Sigmoid colon (tissue), 7 donors: Measurements from ENCODE around the gene AATF. TPM values are rescaled to one million over a fixed set of nuclear protein-coding genes. Genes with fewer than 3 reads are reported as not detected.

Source experiments
- DNase-seq: peaks from one replicate; pipeline ENCODE4 v3.0.0-alpha.2; 2019
- H3K27ac ChIP-seq, 4 donors: fragments of 200-600 bp; sonication (generic); one replicate each; pipeline ENCODE4 v1.5.1; 2016 to 2019; ENCODE audit warnings: mild to moderate bottlenecking in 1 of 4
- H3K27me3 ChIP-seq, 3 donors: fragments of 200-600 bp; sonication (generic); one replicate each; pipeline ENCODE4 v1.5.1; 2019; ENCODE audit warnings: mild to moderate bottlenecking in 1 of 3
- H3K36me3 ChIP-seq, 4 donors: fragments of 200-600 bp; sonication (generic); one replicate each; pipeline ENCODE4 v1.5.1; 2016 to 2019
- H3K4me1 ChIP-seq, 4 donors: fragments of 200-600 bp; sonication (generic); one replicate each; pipeline ENCODE4 v1.5.1; 2017 to 2019
- H3K4me3 ChIP-seq, 4 donors: fragments of 200-600 bp; sonication (generic); one replicate each; pipeline ENCODE4 v1.5.1; 2017 to 2019; ENCODE audit warnings: mild to moderate bottlenecking in 2 of 4, moderate library complexity in 1 of 4
- H3K9me3 ChIP-seq, 4 donors: fragments of 200-600 bp in 3 of 4; sonication (generic) in 3 of 4; one replicate each; pipeline versions ENCODE4 v1.5.1 to v1.6.1; 2013 to 2019
- CTCF ChIP-seq, 4 experiments: fragments of 450-650 bp in 3 of 4; fragments of 200-600 bp in 1 of 4; IDR thresholded peaks; one replicate each; pipeline ENCODE4 v1.5.1; 2016 to 2019; ENCODE audit warnings: antibody characterized with exemption in 4 of 4, mild to moderate bottlenecking in 3 of 4, moderate library complexity in 2 of 4
- EP300 ChIP-seq, 4 donors: sonication (generic); formaldehyde crosslinking; IDR thresholded peaks; one replicate each; pipeline ENCODE4 v1.6.1; 2017; ENCODE audit warnings: antibody characterized with exemption in 4 of 4
- POLR2A ChIP-seq, 2 donors: fragments of 450-650 bp; IDR thresholded peaks; one replicate each; pipeline ENCODE4 v1.6.1; 2016; ENCODE audit warnings: antibody characterized with exemption in 2 of 2, mild to moderate bottlenecking in 2 of 2, moderate library complexity in 2 of 2
- POLR2AphosphoS5 ChIP-seq, 4 donors: sonication (generic); formaldehyde crosslinking; IDR thresholded peaks; one replicate each; pipeline ENCODE4 v1.6.1; 2017; ENCODE audit warnings: antibody characterized with exemption in 4 of 4
- WGBS, 2 donors: extraction: QIAGEN DNeasy Blood & Tissue Kit; methylation state at CpG; one replicate each; pipeline ENCODE4 v1.1.7; 2013; 5-methylcytosine and 5-hydroxymethylcytosine counted together
- intact Hi-C: fragments of 100-400 bp; cut with DNase I; formaldehyde crosslinking; loops from one replicate; pipeline ENCODE4 v1.15.1; 2023
- polyA plus RNA-seq, 3 donors: library from polyadenylated mRNA; stranded (reverse); fragments of 200-250 nt; gene quantifications; one replicate each; pipeline ENCODE4 v1.2.3, GENCODE V29; 2013
- total RNA-seq, 4 donors: library from RNA; depleted of rRNA; stranded (reverse); fragments of >200 nt; gene quantifications; one replicate each; pipeline ENCODE4 v1.1.0, GENCODE V29; 2016
- donor health status: healthy with polysubstance abuse.
- donor health status: Bipolar disorder and iron deficiency.
- donor health status: healthy.

AATF gene
- total and polyA plus RNA-seq, 7 donors: 27.6 to 38.3 (median 33.2) TPM

GRCh38 chr17:37060928-37061327 is 112.2 kb downstream of the AATF start:
- no peak for DNase-seq
- intact Hi-C loops: no loop called here
- peaks cover 0 to 20% (median 7%) of the 10 kb centered on the region in 4 donors for H3K36me3 ChIP-seq
- H3K9me3 ChIP-seq: no peaks in the 10 kb centered on the region
- WGBS, 2 donors: 21 to 49% methylated on average over 7 of the region's 7 CpGs
- no peak overlapping the region for H3K4me3 ChIP-seq
- TF ChIP-seq POLR2AphosphoS5 (IDR thresholded peaks at IDR 0.05) (no peak), EP300 (IDR thresholded peaks at IDR 0.05) (no peak), CTCF (IDR thresholded peaks at IDR 0.05) (no peak), POLR2A (IDR thresholded peaks at IDR 0.05) (no peak)
- H3K27ac ChIP-seq: no peak overlapping the region
- H3K4me1 ChIP-seq: no peaks in the 10 kb centered on the region
- peaks cover 0 to 34% (median 11%) of the 10 kb centered on the region in 3 donors for H3K27me3 ChIP-seq

- no peaks in the 10 kb centered on the region for H3K9me3 ChIP-seq
- H3K27ac ChIP-seq: no peak overlapping the region
- no peaks in the 10 kb centered on the region for H3K4me1 ChIP-seq
- DNase-seq: no peak
- H3K4me3 ChIP-seq: no peak overlapping the region
- WGBS, 2 donors: 82 to 88% methylated on average over 9 of the region's 9 CpGs
- intact Hi-C loops: no loop called here
- peaks cover 0 to 12% (median 3%) of the 10 kb centered on the region in 4 donors for H3K36me3 ChIP-seq
- TF ChIP-seq CTCF (IDR thresholded peaks at IDR 0.05) (no peak), EP300 (IDR thresholded peaks at IDR 0.05) (no peak), POLR2A (IDR thresholded peaks at IDR 0.05) (no peak), POLR2AphosphoS5 (IDR thresholded peaks at IDR 0.05) (no peak)
- peaks cover 2 to 45% (median 11%) of the 10 kb centered on the region in 3 donors for H3K27me3 ChIP-seq
Observed at GRCh38 chr17:37062021-37062420, 113.3 kb downstream of the AATF start.

GRCh38 chr17:37064206-37064605 is 115.5 kb downstream of the AATF start:
- H3K4me1 ChIP-seq: no peaks in the 10 kb centered on the region
- H3K36me3 ChIP-seq: no peaks in the 10 kb centered on the region
- TF ChIP-seq POLR2AphosphoS5 (IDR thresholded peaks at IDR 0.05): no peak
- no peak for TF ChIP-seq POLR2A (IDR thresholded peaks at IDR 0.05)
- TF ChIP-seq CTCF (IDR thresholded peaks at IDR 0.05): no peak
- TF ChIP-seq EP300 (IDR thresholded peaks at IDR 0.05): no peak
- H3K9me3 ChIP-seq: no peaks in the 10 kb centered on the region
- no peak for DNase-seq
- H3K27ac ChIP-seq: no peak overlapping the region
- WGBS, 2 donors: 78 to 87% methylated on average over 11 of the region's 11 CpGs
- peaks cover 2 to 58% (median 11%) of the 10 kb centered on the region in 3 donors for H3K27me3 ChIP-seq
- intact Hi-C loops: no loop called here
- no peak overlapping the region for H3K4me3 ChIP-seq

GRCh38 chr17:37064956-37065355 is 116.2 kb downstream of the AATF start:
- no peak overlapping the region for H3K4me3 ChIP-seq
- no peak for DNase-seq
- no peaks in the 10 kb centered on the region for H3K36me3 ChIP-seq
- no peak for TF ChIP-seq EP300 (IDR thresholded peaks at IDR 0.05)
- TF ChIP-seq POLR2A (IDR thresholded peaks at IDR 0.05): no peak
- no peak for TF ChIP-seq POLR2AphosphoS5 (IDR thresholded peaks at IDR 0.05)
- no peak for TF ChIP-seq CTCF (IDR thresholded peaks at IDR 0.05)
- H3K27me3 ChIP-seq: peaks cover 2 to 58% (median 11%) of the 10 kb centered on the region in 3 donors
- 90 to 95% methylated on average over 8 of the region's 8 CpGs for WGBS, 2 donors
- H3K9me3 ChIP-seq: no peaks in the 10 kb centered on the region
- H3K27ac ChIP-seq: no peak overlapping the region
- H3K4me1 ChIP-seq: no peaks in the 10 kb centered on the region
- intact Hi-C loops: no loop called here
